TTC549 (cell line): Measurements from ENCODE around the gene BTBD9.

Experiments used
- FAIRE-seq: peaks from 2 replicates; lab custom pipeline; 2012; peaks lifted over from hg19 to GRCh38; lab: Jason Lieb, UNC

BTBD9 gene

DNA sequence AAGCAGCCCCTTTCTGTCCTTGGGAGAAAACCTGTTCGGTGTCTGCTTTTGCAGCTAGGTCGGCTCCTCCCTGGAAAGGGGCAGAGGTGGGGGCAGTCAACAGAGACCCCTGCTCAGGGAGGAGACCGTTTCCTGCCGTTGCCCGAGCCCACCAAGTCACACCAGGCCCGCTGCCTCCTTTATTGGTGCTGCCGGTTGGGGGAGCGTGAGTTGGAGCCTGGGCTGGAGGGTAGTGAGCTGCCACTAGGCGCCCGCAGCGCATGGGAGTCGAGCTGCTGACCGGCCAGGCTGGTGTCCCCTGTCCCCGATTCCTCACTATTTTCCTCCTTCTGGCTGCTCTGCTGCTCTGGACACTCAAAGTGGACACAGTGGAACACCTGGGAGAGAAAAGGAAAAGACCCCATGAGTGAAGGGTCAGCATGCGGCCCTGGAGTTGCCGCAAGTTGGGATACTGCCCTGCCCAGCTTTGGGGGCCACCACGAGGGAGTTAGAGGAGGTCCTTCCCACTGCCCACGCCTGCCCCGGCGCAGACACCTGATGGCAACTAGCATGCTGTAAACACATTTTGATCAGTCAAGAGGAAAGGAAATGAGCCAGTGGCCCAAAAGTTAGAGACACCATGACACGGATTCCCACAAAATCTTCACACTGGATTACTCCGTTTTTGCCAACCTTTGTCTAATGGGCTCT is 464.8 kb downstream of the BTBD9 start:
- no peak for FAIRE-seq

DNA sequence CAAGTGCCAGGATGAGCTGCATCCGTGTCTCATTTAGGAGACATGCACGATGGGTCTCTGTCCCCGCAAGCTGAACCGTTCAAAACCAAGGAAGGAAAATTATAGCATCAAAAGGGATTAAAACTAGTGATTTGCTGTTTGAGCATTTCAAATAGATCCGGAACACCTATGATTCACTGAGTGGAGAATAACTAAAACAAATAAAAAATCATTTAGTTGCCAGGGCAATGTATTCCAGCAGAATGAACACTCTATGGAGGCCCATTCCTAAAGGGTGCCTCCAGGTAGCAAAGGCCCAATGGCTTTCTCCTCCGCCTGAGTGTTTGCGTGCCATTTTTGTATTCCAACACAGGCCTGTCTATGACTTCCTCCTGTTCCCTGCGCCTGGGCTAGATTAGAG is 465.4 kb downstream of the BTBD9 start:
- FAIRE-seq = no peak

DNA sequence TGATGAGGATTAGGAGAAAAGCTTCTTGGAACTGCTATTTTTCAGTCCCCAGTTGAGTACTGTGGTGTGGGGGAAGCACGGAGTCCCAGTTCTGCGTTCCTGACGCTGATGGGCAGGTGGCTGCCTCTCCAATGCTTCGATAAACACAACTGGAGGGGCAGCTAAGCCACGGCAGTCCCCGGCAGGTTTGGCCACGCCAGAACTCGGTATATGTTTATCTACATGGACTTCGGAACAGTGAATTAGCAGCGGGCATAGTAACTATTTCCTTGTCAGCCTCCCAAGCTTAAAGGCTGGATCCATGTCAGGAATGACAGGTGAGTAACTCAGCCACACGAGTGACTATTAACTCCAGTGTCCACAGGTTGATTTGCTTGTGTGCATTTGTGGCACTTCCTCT is 465.8 kb downstream of the BTBD9 start:
- no peak for FAIRE-seq

DNA sequence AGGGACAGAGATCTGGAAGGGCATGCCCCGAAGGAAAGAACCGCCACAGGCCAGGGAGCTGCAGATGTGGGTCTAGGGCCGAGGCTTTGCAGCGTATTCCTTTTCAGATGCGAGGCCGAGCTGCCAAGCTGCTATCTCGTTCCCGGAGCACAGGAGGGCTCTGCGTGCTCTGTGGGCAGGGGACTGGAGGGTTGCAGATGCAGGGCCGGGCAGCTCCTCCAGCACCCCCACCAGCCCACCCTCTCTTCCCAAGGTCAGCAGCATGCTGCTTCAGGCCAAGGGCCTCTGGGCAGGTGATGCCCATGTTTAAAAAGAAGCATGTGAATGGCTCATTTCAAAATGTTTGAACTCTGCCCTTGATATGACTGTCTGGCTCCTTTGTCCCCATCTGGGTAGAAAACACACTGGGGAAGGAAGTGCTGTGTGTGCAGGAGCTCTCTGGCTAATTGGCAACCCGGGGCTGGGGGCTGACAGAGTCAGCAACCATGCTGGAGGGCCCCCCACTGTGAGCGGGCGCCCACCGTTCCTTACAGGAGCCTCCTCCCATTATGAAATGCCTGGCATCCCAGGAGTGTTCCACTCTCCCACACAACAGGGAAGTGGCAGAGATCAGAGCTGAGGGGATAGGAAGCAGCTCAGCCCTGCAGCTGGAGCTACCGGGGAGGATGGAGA is 466.9 kb downstream of the BTBD9 start:
- no peak for FAIRE-seq

DNA sequence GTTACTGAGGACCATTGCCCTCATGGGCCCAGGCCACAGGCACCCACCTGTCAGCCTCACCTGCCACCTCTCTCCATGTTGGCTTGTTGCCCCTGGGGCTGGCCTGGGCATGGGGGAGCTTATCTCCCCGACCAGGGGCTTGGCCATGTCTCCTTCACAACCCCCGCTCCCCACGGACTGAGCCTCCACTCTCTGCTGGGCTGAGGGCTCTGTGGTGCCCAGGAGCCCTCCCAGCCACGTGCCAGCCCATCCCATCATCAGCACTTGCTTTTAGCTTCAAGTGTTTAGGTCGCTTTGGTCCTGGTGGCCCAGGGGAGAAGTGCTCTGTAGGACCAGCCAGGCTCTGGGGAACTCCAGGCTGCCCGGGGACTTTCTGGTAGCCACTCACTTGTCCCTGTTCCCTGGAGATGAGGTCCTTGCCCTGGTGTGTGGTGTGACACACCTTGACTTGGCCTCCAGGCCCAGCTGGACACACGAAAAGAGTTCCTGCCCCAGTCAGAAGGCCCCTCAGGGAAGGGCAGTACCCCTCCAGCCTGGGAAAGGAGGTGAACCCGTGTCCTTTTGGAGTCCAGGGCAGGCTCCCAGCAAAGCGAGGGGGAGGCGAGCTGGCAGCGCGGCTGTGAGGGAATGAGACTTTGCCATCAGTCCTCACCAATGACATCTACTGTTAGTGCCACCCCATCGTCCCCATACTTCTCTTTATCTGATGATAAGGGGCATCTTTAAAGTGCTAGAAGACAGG is 467.6 kb downstream of the BTBD9 start:
- FAIRE-seq = no peak

DNA sequence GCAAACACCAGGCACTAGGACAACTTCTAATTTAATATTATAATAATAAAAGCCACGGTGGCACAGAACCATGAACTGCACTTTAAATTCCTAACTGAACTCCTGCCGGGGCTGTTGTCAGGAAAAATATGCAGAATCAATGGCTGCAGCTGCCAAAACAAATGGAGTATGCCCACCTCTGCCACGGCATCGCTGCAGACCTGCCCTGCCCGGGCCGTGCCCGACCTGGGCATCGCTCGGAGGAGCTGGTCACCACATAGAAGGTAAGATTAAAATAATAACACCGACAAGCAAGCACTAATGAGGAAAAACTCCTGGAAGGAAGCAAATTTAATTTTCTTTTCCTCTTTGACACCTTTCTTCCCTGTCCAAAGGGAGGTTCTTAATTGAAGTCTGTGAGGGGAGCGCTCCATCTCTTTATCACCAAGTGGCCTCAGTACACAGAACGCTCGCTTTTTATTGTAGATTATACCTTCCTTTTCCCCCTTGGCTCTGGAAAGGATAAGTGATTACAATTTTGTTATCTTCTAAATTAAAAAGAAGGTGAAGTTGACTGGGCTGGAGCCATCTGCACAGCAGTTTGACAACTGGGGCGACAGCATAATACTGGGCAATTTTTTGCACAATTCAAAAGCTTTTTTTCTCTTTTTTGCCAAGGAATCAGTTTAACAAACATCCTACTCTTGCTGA is 468.9 kb downstream of the BTBD9 start:
- no peak for FAIRE-seq

DNA sequence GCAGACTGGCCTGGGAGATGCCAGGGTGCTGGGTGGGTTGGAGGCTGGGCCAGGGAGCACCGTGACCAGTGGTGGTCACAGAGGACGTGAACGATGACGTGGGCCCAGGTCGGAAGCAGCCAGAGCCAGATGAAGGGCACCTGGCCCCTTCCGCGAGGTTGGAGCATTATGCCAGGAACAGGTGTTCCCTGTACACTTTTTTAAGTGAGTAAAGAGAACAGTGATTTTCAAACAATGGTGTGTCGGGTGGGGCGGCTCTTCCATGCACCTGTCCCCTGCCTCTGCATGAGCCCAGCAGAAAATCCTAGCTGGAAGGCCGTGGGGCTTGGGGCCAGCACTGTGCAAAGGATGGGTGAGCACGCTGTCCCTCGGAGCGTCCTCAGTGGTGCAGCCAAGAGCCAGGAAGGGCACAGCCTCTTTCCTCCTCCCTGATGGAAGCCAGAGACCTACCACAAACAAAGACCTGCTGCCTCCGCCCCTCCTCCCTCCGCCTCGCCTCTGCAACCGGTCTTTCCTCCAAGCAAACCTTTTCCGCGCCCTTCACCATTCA is 469.7 kb downstream of the BTBD9 start:
- no peak for FAIRE-seq

DNA sequence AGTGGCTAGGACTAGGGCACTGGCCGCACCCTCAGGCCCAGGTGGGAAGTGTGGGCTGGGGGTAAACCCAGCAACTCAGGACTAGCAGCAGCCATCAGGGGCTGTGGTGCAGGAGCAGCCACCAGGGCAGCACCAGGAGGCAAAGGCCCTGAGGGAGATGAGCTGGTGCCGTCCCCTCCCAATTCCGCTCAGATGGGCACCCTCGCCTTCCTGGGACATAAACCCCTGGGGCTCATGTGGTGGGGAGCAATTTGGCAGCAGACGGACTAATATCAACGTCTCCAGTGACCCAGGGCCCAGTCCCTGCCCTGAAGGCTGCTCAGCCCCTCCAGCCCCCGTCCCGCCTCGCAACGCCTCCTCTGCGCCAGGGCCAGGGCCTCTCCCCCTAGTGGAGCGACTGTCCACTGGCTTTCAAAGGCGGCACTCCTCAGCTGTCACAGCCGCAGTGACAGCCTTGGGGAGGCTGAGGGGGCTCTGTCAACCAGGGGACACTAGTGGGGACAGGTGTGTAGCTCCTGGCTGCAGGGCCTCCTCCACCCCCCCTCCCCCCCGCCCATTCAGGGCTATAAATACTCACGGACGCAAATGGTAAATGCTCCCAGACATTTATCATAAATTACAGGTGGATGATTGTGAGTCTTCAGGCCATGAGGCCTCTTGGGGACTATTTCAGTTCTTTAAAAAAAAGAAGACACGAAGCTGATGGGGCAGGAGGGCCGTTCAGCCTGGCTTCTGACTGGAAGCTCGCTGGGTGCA is 470.3 kb downstream of the BTBD9 start:
- no peak for FAIRE-seq

DNA sequence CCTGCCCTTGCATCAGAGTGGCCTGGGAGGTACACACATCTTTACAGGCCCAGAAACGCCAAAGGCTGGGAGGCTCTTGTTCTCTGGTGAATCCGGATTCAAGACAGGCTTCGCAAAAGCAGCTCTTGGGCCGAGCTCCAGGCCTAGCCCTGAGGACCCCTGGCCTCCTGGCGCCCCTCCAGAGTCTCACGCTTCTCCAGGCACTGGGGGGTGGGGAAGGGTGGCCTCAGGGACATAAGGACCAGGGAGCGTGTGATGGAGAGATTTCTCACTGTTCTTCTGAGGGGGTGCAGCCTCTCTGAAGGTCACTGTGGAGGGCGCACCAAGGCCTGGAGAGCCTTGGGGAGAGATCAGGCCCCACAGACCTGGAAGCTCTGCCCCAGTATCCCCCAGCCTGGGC is 471.0 kb downstream of the BTBD9 start:
- no peak for FAIRE-seq

DNA sequence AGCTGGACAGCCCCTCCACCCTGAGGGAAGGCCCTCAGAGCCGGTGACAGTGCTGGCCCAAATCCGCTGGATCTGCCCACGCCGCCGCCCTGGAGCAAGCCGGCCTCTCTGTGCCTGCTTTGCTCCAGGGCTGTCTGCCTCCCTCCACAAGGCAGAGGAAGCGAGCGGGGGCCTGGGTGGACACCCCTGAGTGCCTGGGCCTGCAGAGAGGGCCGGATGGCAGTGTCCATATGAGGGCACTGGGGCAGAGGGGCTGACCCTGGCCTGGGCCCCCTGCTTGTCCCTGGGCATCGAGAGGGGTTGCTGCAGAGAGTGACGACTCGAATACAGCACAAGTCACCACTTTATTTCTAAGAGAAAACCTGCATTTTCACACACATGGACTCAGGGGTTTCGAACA is 471.6 kb downstream of the BTBD9 start:
- FAIRE-seq = no peak

DNA sequence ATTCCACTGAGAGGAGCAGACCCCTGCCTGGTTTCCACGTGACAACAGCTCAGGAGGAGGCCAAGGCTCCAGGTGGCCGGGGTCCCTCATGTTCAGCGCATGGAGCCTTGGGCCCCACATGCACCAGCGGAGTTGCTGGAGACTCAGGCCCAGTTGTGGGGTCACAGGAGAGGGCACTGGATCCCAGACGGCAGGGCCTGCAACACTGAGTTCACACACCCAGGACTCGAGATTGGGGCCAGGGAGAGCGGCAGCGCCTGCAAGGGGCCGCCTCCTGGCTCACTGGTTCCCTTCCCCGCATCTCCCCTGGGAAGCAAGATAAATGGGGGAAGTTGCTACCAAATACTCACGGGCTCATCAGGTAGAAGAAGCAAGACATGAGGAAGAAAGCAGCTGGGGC is 472.1 kb downstream of the BTBD9 start:
- no peak for FAIRE-seq

DNA sequence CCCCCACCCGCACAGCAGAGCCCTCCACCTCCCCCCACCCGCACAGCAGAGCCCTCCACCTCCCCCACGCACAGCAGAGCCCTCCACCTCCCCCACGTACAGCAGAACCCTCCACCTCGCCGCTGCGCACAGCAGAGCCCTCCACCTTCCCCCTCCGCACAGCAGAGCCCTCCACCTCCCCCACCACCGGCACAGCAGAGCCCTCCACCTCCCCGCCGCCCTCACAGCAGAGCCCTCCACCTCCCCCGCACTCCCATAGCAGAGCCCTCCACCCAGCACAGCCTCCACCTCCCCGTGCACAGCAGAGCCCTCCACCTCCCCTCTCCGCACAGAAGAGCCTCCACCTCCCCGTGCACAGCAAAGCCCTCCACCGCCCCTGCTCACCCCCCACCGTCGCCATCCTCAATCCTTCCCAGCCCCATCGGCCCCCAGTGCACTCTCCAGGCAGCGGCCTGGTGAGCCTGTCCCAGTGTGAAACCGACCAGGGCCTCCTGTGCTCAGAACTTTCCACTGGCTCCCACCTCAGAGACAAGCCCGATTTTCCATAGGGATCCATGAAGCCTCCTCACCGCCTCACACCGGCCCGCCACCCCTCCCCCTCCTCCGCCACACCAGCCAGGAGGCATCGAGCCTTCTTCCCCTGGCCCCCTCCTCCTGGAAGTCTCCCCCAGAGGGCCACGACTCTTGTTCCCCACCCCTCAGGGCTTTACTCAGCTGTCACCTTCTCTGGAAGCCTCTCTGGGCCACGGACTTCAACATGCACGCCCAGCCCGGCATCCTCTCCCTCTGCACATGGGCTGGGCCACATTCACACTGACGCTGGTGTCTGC is 473.1 kb downstream of the BTBD9 start:
- FAIRE-seq = no peak

DNA sequence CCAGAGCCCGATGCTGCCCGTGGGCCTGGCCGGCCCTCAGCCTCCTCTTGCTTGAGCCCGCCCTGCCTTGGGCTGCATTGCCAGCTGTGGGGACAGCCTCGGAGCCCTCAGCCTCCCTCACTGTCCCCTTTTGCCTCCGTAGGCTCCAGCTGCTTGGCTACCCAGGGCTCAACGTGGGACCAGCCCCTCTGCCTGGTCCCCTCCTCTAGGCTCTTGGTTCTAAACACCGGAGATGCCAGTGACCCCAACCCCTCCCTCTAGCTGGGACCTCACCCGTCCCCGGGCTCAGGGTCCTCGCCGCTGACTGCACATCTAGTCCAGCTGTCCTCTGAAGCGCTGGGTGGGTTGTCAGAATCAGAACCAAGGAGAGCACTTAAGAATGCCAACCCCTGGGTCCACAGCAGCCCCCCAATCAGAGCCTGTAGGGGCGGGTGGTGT is 475.0 kb downstream of the BTBD9 start:
- FAIRE-seq = no peak

DNA sequence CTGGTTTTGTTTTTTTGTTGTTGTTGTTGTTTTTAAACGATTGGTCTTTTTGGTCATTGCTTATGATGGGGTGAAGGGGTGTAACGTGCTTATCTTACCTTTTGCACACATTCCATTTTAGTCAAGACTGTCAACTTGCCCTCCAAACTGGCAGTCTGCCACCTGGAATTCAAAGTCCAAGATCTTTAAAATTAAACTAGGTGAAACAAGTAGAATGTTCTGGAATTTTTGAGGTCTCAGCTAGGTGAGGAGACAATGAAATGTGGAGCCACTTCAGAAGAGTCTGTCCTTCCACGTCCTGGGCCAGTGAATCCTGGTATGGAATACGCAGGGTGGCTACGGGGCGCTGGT is 475.6 kb downstream of the BTBD9 start:
- FAIRE-seq = no peak

DNA sequence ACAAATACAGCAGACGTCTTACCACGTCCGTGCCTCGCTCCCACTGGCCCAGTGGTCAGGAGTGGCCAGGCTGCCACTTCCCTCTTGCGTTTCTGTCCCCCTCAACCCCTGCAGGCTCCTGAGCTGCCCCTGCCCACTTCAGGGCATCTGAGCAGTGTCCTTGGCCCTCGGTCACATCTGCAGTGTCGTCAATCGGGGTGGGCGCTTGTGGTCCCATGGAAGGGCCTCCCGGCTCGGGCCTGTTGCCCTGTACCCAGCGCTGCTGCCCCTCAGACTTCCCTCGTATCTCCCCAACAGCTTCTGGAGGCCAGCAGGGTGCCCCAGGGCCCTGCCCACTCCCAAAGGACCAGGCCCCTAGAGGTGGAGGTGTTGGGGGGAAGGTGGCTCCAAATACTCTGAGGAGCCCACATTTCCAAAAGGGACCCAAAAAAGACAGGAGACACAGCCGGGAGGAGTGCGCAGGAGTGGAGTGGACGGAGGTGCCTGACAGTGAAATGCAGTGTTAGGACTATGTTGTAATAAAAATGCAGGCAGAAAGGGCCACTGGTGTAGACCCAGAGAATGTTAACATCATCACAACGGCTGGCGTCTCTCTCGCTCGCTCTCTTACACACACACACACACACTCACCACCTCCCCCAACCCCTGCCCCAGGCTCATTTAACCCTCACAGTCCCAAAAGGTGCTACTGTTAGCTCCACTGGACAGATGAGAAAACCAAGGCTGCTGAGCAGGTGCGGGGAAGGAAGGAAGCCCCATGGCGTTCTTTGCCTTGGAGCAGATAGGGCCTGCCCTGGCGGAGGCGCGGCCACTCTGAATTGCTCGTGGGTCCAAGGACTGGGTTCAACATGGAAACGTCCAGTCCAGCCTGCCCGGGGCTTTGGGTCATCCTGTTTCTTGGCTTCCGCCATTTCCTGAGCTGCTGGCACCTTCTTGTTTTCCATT is 476.3 kb downstream of the BTBD9 start:
- FAIRE-seq = no peak

DNA sequence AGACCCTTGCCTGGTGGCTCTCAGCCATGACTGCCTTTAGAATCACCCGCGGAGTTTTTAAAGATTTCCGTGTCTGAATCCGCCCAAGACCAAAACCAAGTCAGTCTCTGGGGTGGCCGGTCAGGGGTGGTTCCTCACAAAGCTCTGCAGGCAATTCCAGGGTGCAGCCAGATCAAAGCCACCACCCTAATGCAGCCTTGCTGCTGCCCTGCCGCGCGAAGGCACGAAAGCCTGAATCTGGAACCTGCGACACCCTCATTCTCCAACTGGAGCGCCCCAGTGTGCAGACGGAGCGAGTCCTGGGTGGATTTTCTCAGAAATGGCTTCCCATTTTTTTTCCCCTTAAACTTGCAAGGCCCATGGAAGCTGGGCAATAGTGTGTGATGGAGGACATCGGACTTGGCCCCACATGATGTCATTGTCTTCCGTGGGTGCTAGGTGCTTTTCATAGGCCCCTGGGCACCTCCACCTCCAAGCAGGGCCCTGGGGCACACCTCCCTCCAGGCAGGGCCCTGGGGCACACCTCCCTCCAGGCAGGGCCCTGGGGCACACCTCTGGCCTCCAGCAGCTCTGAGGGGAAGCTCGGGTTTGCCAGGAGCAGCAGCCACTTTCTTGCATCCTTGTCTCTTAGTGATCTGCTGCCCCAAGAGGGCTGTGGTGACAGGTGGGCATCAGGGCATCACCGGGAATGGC is 477.1 kb downstream of the BTBD9 start:
- no peak for FAIRE-seq

DNA sequence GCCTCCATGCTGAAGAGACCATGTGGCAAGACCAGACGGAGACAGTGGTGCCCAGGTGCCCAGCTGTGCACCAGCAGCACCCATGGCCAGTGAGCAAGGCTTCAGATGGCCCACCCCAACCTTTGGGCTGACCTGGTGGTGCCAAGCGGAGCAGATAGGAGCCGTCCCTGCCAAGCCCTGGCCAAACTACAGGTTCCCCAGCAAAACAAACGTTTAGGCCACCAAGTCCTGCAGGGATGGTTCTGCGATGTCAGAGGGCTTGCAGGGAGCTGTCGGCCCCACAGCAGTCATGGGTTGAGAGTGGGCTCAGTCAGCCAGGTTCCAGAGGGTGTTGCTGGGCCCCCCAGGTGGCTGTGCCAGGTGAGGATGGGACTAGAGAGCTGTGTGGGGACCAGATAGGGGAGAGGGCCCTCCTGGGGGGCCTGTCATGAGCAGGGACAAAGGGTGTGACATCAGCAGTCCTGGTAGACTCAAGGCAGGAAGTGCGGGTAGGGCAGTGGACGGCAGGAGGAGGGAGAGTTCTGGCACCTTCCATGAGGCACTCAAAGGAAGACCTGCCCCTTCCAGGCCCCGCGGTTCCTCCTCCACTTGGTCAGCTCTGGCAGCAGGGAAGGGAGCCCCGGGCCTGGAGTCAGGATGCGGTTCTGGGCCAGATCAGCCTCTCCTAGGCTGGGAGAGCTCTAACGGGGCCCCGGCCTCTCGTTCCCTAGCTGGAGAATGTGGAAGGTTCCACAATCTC is 477.8 kb downstream of the BTBD9 start:
- FAIRE-seq = no peak

DNA sequence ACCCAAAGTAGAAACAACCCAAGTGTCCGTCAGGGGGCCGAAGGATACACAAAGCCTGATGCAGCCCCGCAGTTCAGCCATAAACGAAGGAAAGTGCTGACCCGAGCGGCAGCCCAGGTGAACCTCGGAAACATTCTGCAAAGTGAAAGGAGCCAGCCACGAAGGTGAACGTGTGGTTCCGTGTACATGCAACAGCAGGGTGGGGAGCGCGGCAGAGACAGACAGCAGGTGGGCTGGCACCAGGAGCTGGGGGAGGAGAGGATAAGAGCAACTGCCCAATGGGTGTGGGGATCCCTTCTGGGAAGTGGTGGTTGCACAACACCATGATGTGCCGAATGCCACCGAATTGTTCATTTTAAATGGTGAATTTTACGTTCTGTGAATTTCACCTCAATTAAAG is 478.4 kb downstream of the BTBD9 start:
- no peak for FAIRE-seq

DNA sequence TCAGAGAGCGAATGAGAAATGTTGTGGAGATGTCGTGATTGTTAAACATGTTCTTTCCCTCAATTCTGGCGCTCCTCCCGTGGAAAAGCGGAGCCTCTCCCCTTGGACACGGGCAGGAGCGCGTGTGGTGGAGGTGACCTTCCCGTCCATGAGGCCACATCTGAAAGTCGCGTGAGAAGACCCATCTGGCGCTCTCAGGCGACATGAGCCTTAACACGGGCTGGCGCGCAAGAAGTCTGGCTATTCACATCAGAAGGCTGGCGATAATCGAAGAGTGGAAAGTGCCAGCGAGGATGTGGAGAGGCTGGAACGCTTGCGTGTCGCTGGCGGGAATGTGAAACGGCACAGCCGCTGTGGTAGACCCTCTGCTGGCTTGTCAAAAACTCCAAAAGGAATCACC is 478.9 kb downstream of the BTBD9 start:
- no peak for FAIRE-seq
